ENCODE results near the gene TRIM9.

DNA sequence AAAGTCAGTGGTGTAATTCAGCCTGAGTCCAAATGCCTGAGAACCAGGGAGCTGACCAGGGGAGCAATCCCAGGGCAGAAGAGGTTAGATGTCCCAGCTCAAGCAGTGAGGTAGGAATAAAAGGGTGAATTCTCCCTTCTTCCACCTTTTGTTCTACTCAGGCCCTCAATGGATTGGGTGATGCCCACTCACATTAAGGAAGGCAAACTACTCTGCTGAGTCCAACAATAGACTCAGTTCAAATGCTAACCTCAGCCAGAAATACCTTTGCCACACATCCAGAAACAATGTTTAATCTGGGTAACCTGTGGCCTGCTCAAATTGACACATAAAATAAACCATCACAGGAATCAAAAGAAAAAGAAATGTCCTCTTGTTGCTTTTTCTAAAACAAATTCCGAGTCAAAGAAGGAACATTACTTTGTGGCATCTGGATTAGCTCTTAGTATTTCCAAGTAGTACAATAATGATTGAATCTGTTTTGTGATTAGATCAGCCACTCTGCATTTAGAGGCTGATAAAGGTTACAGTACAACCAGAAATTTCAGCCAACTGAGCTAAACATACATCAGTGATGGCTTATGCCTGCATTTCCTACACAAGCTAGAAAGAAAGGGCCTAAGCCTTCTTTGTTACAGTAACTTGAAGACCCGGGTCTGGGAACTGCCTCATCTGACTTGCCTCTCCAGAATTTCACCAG, 43.6 kb upstream of the TRIM9 start:
- TF ChIP-seq, protein P1, sequence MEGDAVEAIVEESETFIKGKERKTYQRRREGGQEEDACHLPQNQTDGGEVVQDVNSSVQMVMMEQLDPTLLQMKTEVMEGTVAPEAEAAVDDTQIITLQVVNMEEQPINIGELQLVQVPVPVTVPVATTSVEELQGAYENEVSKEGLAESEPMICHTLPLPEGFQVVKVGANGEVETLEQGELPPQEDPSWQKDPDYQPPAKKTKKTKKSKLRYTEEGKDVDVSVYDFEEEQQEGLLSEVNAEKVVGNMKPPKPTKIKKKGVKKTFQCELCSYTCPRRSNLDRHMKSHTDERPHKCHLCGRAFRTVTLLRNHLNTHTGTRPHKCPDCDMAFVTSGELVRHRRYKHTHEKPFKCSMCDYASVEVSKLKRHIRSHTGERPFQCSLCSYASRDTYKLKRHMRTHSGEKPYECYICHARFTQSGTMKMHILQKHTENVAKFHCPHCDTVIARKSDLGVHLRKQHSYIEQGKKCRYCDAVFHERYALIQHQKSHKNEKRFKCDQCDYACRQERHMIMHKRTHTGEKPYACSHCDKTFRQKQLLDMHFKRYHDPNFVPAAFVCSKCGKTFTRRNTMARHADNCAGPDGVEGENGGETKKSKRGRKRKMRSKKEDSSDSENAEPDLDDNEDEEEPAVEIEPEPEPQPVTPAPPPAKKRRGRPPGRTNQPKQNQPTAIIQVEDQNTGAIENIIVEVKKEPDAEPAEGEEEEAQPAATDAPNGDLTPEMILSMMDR (IDR thresholded peaks at IDR 0.05) = no peak
- TF ChIP-seq POLR2A (IDR thresholded peaks at IDR 0.05) = no peak

Measured in vagina (tissue), 2 donors.